Activated T-cell treated with anti-CD3 and anti-CD28 coated beads, Interleukin-2, amount 50 U/mL, for 24 hours (primary cell): ENCODE data around the gene E2F2.
"Not testable (repeated sequence)": the region's sequence is repeated elsewhere in the genome, so short reads cannot be mapped to it uniquely, and the experiment has no call there.

ENCODE experiments used
- DNase-seq: peaks from one replicate; pipeline ENCODE4 v3.0.0-alpha.2; 2020
- H3K27ac Mint-ChIP-seq: 2 replicates; pipeline ENCODE4 v1.8.0; 2020; ENCODE audit warnings: mild to moderate bottlenecking, mixed read lengths
- H3K27me3 Mint-ChIP-seq: 2 replicates; pipeline ENCODE4 v1.8.0; 2020; ENCODE audit warnings: mixed read lengths
- H3K36me3 Mint-ChIP-seq: 2 replicates; pipeline ENCODE4 v1.8.0; 2020; ENCODE audit warnings: low read depth, mixed read lengths
- H3K4me1 Mint-ChIP-seq: 2 replicates; pipeline ENCODE4 v1.8.0; 2020; ENCODE audit warnings: low read depth, mixed read lengths
- H3K4me3 Mint-ChIP-seq: 2 replicates; pipeline ENCODE4 v1.8.0; 2020; ENCODE audit warnings: mild to moderate bottlenecking, moderate library complexity, mixed read lengths
- H3K9me3 Mint-ChIP-seq: 2 replicates; pipeline ENCODE4 v1.8.0; 2020; ENCODE audit warnings: mixed read lengths

E2F2 gene

GRCh38 chr1:23543707-23544443, 12.8 kb upstream of the E2F2 start:
- H3K27me3 Mint-ChIP-seq = no peaks in the 10 kb centered on the region
- peaks cover 14% of the 10 kb centered on the region for H3K4me1 Mint-ChIP-seq
- H3K27ac Mint-ChIP-seq = no peak overlapping the region
- H3K9me3 Mint-ChIP-seq = no peaks in the 10 kb centered on the region
- no peak for DNase-seq
- H3K36me3 Mint-ChIP-seq = no peaks in the 10 kb centered on the region
- no peak overlapping the region for H3K4me3 Mint-ChIP-seq

GRCh38 chr1:23542940-23543339, 11.9 kb upstream of the E2F2 start:
- not testable (repeated sequence) for H3K27ac Mint-ChIP-seq, H3K4me3 Mint-ChIP-seq, H3K27me3 Mint-ChIP-seq, DNase-seq, H3K9me3 Mint-ChIP-seq, H3K36me3 Mint-ChIP-seq
- peaks cover 14% of the 10 kb centered on the region for H3K4me1 Mint-ChIP-seq

GRCh38 chr1:23539698-23540266, 8.7 kb upstream of the E2F2 start:
- Mint-ChIP-seq H3K36me3 (no peaks in the 10 kb centered on the region), H3K4me1 (peaks cover 22% of the 10 kb centered on the region), H3K4me3 (peak overlapping the region; percentile 39), H3K27ac (peak overlapping the region; percentile 55), H3K27me3 (no peaks in the 10 kb centered on the region), H3K9me3 (no peaks in the 10 kb centered on the region)
- DNase-seq = peak; percentile 94

- Mint-ChIP-seq H3K4me3 (no peak overlapping the region), H3K27ac (no peak overlapping the region), H3K4me1 (peaks cover 34% of the 10 kb centered on the region), H3K27me3 (no peaks in the 10 kb centered on the region), H3K36me3 (no peaks in the 10 kb centered on the region), H3K9me3 (no peaks in the 10 kb centered on the region)
- DNase-seq = no peak
Observed at GRCh38 chr1:23537296-23537973, 6.4 kb upstream of the E2F2 start.

- no peak overlapping the region for H3K4me3 Mint-ChIP-seq
- H3K36me3 Mint-ChIP-seq = peaks cover 17% of the 10 kb centered on the region
- H3K4me1 Mint-ChIP-seq = peaks cover 56% of the 10 kb centered on the region
- H3K27ac Mint-ChIP-seq = peak overlapping the region; percentile 31
- no peak for DNase-seq
- no peaks in the 10 kb centered on the region for H3K27me3 Mint-ChIP-seq
- no peaks in the 10 kb centered on the region for H3K9me3 Mint-ChIP-seq
Observed at GRCh38 chr1:23533246-23534023, 2.4 kb upstream of the E2F2 start.

GRCh38 chr1:23531562-23532094, 595 bp upstream of the E2F2 start:
- Mint-ChIP-seq H3K27me3 (no peaks in the 10 kb centered on the region), H3K4me3 (peak overlapping the region; percentile 89), H3K4me1 (peaks cover 68% of the 10 kb centered on the region), H3K9me3 (no peaks in the 10 kb centered on the region), H3K36me3 (peaks cover 31% of the 10 kb centered on the region), H3K27ac (peak overlapping the region; percentile 95)
- no peak for DNase-seq

- no peaks in the 10 kb centered on the region for H3K9me3 Mint-ChIP-seq
- peak overlapping the region; percentile 87 for H3K27ac Mint-ChIP-seq
- peak; percentile 54 for DNase-seq
- peak overlapping the region; percentile 89 for H3K4me3 Mint-ChIP-seq
- peaks cover 40% of the 10 kb centered on the region for H3K36me3 Mint-ChIP-seq
- H3K27me3 Mint-ChIP-seq = no peaks in the 10 kb centered on the region
- H3K4me1 Mint-ChIP-seq = peaks cover 78% of the 10 kb centered on the region
Observed at GRCh38 chr1:23530087-23530746, 816 bp downstream of the E2F2 start.

GRCh38 chr1:23529146-23530086, 1.6 kb downstream of the E2F2 start:
- Mint-ChIP-seq H3K36me3 (peaks cover 42% of the 10 kb centered on the region), H3K27ac (peak overlapping the region; percentile 87)

GRCh38 chr1:23528250-23528978, 2.6 kb downstream of the E2F2 start:
- Mint-ChIP-seq H3K27me3 (no peaks in the 10 kb centered on the region), H3K4me1 (peaks cover 80% of the 10 kb centered on the region), H3K4me3 (peak overlapping the region; percentile 89), H3K36me3 (peaks cover 51% of the 10 kb centered on the region), H3K9me3 (no peaks in the 10 kb centered on the region), H3K27ac (peak overlapping the region; percentile 87)
- DNase-seq = peak; percentile 84

More at GRCh38 chr1:23529146-23530086, 1.6 kb downstream of the E2F2 start:
- peak overlapping the region; percentile 89 for H3K4me3 Mint-ChIP-seq
- H3K9me3 Mint-ChIP-seq = no peaks in the 10 kb centered on the region
- peaks cover 84% of the 10 kb centered on the region for H3K4me1 Mint-ChIP-seq
- DNase-seq = no peak
- no peaks in the 10 kb centered on the region for H3K27me3 Mint-ChIP-seq

- DNase-seq = no peak
- no peaks in the 10 kb centered on the region for H3K9me3 Mint-ChIP-seq
- peaks cover 54% of the 10 kb centered on the region for H3K36me3 Mint-ChIP-seq
- H3K27me3 Mint-ChIP-seq = no peaks in the 10 kb centered on the region
- H3K4me3 Mint-ChIP-seq = peak overlapping the region; percentile 89
- H3K4me1 Mint-ChIP-seq = peaks cover 76% of the 10 kb centered on the region
- H3K27ac Mint-ChIP-seq = peak overlapping the region; percentile 87
Observed at GRCh38 chr1:23527900-23528249, 3.2 kb downstream of the E2F2 start.

GRCh38 chr1:23527366-23527765, 3.7 kb downstream of the E2F2 start:
- no peaks in the 10 kb centered on the region for H3K27me3 Mint-ChIP-seq
- no peak overlapping the region for H3K27ac Mint-ChIP-seq
- H3K4me3 Mint-ChIP-seq = no peak overlapping the region
- no peak for DNase-seq
- H3K36me3 Mint-ChIP-seq = peaks cover 59% of the 10 kb centered on the region
- H3K4me1 Mint-ChIP-seq = peaks cover 79% of the 10 kb centered on the region
- H3K9me3 Mint-ChIP-seq = no peaks in the 10 kb centered on the region

- peak overlapping the region; percentile 14 for H3K27ac Mint-ChIP-seq
- H3K9me3 Mint-ChIP-seq = no peaks in the 10 kb centered on the region
- no peak for DNase-seq
- peak overlapping the region; percentile 0 for H3K4me3 Mint-ChIP-seq
- peaks cover 68% of the 10 kb centered on the region for H3K36me3 Mint-ChIP-seq
- H3K4me1 Mint-ChIP-seq = peaks cover 73% of the 10 kb centered on the region
- H3K27me3 Mint-ChIP-seq = no peaks in the 10 kb centered on the region
Observed at GRCh38 chr1:23526329-23527041, 4.5 kb downstream of the E2F2 start.
